ENCODE data around the gene THSD4.
A peak's percentile ranks its signal among the peaks of the same experiment; 100 is the strongest.

Gene THSD4

GRCh38 chr15:71334873-71335272, 219.6 kb downstream of the THSD4 start:
- no peak for TF ChIP-seq JUND (IDR thresholded peaks at IDR 0.05; ENCODE audit: low read depth)
- DNase-seq (ENCODE audit: low read depth in 1 of 2, low spot score in 1 of 2), result no peak
- in situ Hi-C loops (cut with HindIII; ENCODE audit: low pct_unique_long_range_greater_than_20kb, low sequenced_read_pairs), result no loop called here

DNA sequence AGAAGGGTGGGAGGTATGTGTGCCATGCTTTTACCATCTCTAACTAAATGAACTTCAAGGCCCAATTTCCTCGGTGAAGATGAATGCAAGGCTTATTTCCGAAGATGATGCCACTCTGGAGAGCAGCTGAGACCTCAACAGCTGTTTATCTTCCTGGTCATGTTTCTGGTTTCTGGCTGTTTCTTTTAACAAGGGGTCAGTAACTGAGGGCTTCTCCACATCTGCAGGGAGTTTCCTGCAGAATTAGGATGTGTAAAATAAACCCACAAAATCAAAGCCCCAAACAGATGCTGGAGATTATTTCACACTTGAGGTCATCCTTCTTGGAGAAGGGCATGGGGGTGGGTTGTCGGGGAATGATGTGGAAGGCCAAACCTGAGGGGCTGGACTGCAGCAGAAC, 220.3 kb downstream of the THSD4 start:
- no peak for DNase-seq (ENCODE audit: low read depth in 1 of 2, low spot score in 1 of 2)
- in situ Hi-C loops (cut with HindIII; ENCODE audit: low pct_unique_long_range_greater_than_20kb, low sequenced_read_pairs), result no loop called here
- TF ChIP-seq JUND (IDR thresholded peaks at IDR 0.05; ENCODE audit: low read depth), result no peak

GRCh38 chr15:71336671-71337070, 221.4 kb downstream of the THSD4 start:
- no peak for TF ChIP-seq JUND (IDR thresholded peaks at IDR 0.05; ENCODE audit: low read depth)
- in situ Hi-C loops (cut with HindIII; ENCODE audit: low pct_unique_long_range_greater_than_20kb, low sequenced_read_pairs), result no loop called here

DNA sequence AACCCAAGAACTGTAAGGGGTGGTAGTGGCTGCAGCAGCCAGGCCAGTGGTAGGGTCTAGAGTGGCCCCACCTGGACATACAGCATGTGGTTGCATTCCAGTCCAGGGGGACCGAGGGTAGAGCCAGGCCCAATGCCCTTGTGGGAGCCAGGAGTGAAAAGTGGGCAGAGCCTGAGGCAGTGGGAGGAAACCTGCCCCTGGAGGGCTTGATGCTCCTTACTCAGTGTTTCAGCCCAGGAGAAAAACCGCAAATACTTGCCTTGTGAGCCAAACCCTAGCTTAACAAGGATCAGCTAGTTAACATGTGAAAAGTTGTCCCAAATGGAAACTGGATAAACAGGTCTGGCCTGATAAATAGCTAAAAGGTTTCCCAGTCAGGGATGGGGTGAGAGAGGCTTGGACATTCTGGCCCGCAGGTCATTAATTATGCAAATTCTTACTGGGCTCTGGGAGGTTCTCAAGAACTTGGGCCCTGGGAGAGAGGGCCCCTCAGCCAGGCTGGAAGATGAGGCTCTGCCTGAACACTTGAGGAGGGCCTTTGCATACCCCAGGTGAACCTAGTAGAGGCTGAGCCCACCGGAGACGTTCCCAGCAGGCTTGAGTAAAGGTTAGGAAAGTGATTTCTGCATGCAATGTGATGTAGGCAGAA, 222.1 kb downstream of the THSD4 start:
- no peak for TF ChIP-seq JUND (IDR thresholded peaks at IDR 0.05; ENCODE audit: low read depth)
- peak; percentile 45 to 94 for DNase-seq (ENCODE audit: low read depth in 1 of 2, low spot score in 1 of 2)
- in situ Hi-C loops (cut with HindIII; ENCODE audit: low pct_unique_long_range_greater_than_20kb, low sequenced_read_pairs), result no loop called here

More at GRCh38 chr15:71336671-71337070, 221.4 kb downstream of the THSD4 start:
- peak in 1 of 2 experiments; percentile 38 for DNase-seq (ENCODE audit: low read depth in 1 of 2, low spot score in 1 of 2)

GRCh38 chr15:71338265-71338664, 223.0 kb downstream of the THSD4 start:
- TF ChIP-seq JUND (IDR thresholded peaks at IDR 0.05; ENCODE audit: low read depth), result no peak
- DNase-seq (ENCODE audit: low read depth in 1 of 2, low spot score in 1 of 2), result no peak
- in situ Hi-C loops (cut with HindIII; ENCODE audit: low pct_unique_long_range_greater_than_20kb, low sequenced_read_pairs), result no loop called here

- in situ Hi-C loops (cut with HindIII; ENCODE audit: low pct_unique_long_range_greater_than_20kb, low sequenced_read_pairs), result no loop called here
- no peak for TF ChIP-seq JUND (IDR thresholded peaks at IDR 0.05; ENCODE audit: low read depth)
Observed at GRCh38 chr15:71338827-71339542, 223.7 kb downstream of the THSD4 start.

GRCh38 chr15:71341811-71342550, 226.7 kb downstream of the THSD4 start:
- DNase-seq (ENCODE audit: low read depth in 1 of 2, low spot score in 1 of 2), result no peak
- TF ChIP-seq JUND (IDR thresholded peaks at IDR 0.05; ENCODE audit: low read depth), result no peak
- in situ Hi-C loops (cut with HindIII; ENCODE audit: low pct_unique_long_range_greater_than_20kb, low sequenced_read_pairs), result no loop called here

More at GRCh38 chr15:71338827-71339542, 223.7 kb downstream of the THSD4 start:
- no peak for DNase-seq (ENCODE audit: low read depth in 1 of 2, low spot score in 1 of 2)

- in situ Hi-C loops (cut with HindIII; ENCODE audit: low pct_unique_long_range_greater_than_20kb, low sequenced_read_pairs), result no loop called here
Observed at GRCh38 chr15:71342658-71343057, 227.4 kb downstream of the THSD4 start.

DNA sequence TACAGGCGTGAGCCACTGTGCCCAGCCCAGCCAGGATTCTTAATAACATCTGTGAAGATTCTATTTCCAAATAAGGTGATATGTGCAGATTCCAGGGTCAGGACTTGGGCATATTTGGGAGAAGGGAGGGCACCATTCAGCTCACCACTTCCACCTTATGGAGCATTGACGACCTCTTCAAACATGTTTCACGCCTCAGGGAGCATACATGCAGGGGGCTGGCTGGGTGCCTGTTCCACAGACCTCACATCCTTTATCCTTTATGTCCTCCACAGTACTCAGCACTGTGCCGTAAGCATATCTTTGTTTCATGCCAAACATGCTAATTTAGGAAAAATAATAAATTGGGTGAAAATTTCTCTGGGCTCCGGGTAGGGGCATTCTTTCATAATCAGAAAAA, 229.0 kb downstream of the THSD4 start:
- TF ChIP-seq JUND (IDR thresholded peaks at IDR 0.05; ENCODE audit: low read depth), result no peak
- in situ Hi-C loops (cut with HindIII; ENCODE audit: low pct_unique_long_range_greater_than_20kb, low sequenced_read_pairs), result no loop called here
- no peak for DNase-seq (ENCODE audit: low read depth in 1 of 2, low spot score in 1 of 2)

More at GRCh38 chr15:71342658-71343057, 227.4 kb downstream of the THSD4 start:
- no peak for DNase-seq (ENCODE audit: low read depth in 1 of 2, low spot score in 1 of 2)
- TF ChIP-seq JUND (IDR thresholded peaks at IDR 0.05; ENCODE audit: low read depth), result no peak

DNA sequence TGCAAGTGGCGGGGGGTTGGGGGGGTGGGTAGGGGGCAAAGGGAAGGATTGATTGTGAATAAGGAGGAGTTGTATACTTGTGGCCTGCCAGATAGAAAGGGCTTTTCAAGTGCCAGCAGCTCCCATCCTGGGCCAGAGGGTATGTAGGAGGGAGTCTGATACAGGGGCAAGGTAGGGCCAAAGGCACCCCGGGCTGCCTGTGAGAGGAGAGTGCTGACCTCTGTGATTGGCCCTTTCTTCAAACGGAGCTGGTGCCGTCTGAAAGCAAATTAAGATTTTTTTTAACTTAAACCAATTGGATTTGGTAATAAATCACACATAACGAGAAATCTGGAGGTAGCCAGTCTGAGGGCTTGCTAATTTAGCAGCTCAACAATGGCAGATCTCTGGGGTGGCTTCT, 229.9 kb downstream of the THSD4 start:
- no peak for TF ChIP-seq JUND (IDR thresholded peaks at IDR 0.05; ENCODE audit: low read depth)
- in situ Hi-C loops (cut with HindIII; ENCODE audit: low pct_unique_long_range_greater_than_20kb, low sequenced_read_pairs), result no loop called here

DNA sequence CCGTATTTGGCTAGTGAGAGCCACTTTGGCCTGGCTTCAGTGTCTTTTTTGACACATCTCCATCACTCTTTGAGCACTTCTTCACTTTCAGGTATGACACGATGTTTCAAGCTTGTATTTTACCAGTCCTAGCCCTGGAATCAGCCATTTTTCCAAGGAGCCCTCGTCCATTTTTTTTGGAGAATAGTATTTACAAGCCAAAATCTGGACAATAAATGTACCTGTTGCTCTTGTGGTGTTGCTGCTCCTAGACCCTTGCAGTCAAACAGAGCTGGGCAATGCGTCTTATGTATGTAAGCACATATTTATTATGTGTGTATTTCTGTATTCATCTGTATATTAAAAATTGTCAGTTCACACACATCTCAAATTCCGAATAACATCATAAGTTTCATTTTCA, 231.2 kb downstream of the THSD4 start:
- in situ Hi-C loops (cut with HindIII; ENCODE audit: low pct_unique_long_range_greater_than_20kb, low sequenced_read_pairs), result no loop called here
- no peak for TF ChIP-seq JUND (IDR thresholded peaks at IDR 0.05; ENCODE audit: low read depth)

More for the DNA sequence above, 229.9 kb downstream of the THSD4 start:
- no peak for DNase-seq (ENCODE audit: low read depth in 1 of 2, low spot score in 1 of 2)

DNA sequence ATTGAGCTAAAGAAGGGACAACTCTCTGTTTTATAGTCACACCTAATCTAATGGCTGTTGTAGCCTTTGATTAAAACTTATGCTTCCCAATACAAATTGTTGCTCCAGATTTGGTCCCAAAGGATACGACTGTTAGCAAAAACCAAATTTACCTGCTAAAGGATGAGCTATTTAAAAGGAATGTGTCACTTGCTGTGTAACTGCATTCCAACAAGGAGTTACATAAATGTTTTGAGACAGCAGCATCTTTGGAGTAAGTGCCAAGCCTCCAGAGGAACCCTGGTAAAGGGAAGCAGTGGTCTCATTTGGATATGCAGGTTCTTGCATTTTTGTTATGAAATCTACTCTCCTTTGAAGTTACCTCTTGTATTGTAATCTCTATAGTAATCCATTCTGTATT, 233.3 kb downstream of the THSD4 start:
- peak; percentile 62; the same call in 1 of the 2 replicates for TF ChIP-seq JUND (IDR thresholded peaks at IDR 0.05; ENCODE audit: low read depth)
- in situ Hi-C loops (cut with HindIII; ENCODE audit: low pct_unique_long_range_greater_than_20kb, low sequenced_read_pairs), result no loop called here
- DNase-seq (ENCODE audit: low read depth in 1 of 2, low spot score in 1 of 2), result peak; percentile 13 to 75

More for the DNA sequence above, 231.2 kb downstream of the THSD4 start:
- DNase-seq (ENCODE audit: low read depth in 1 of 2, low spot score in 1 of 2), result no peak

DNA sequence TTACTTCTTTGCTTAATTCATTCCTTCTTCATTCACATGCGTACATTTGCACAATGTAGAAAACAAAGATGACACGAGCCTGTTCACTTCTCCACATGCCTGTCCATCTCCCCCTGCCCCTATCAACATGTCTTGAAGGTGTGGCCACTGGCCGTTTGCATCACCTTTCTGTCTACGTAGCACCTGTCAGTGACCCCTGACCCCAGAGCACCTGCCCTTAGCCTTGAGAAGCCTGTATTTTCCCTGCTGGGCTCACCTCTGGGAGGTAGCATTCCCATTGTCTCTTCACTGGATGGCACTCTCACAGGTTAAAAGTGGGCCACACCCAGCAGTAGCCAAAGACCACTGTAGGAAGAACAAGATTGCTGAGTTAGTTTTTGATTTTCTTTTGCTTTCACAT, 234.1 kb downstream of the THSD4 start:
- no peak for TF ChIP-seq JUND (IDR thresholded peaks at IDR 0.05; ENCODE audit: low read depth)
- DNase-seq (ENCODE audit: low read depth in 1 of 2, low spot score in 1 of 2), result no peak
- in situ Hi-C loops (cut with HindIII; ENCODE audit: low pct_unique_long_range_greater_than_20kb, low sequenced_read_pairs), result no loop called here
